Vagina (tissue), 2 donors: ENCODE data around the gene PNMA8B.
"Not testable (repeated sequence)": the region's sequence is repeated elsewhere in the genome, so short reads cannot be mapped to it uniquely, and the experiment has no call there.

ENCODE experiments used
- POLR2AphosphoS5 ChIP-seq, 2 donors: sonication (generic); formaldehyde crosslinking; IDR thresholded peaks; one replicate each; pipeline ENCODE4 v1.9.0; 2017; ENCODE audit warnings: antibody characterized with exemption in 2 of 2, mild to moderate bottlenecking in 2 of 2, low read depth in 1 of 2; ENCODE audit not compliant: insufficient read depth in 1 of 2
- TF ChIP-seq, protein P1 (sequence below), 3 experiments: fragments of 450-650 bp in 2 of 3; fragments of 200-600 bp in 1 of 3; sonication (generic) in 1 of 3; IDR thresholded peaks; one replicate each; pipeline ENCODE4 v1.5.1; 2017 to 2019; ENCODE audit warnings: antibody characterized with exemption in 3 of 3, mild to moderate bottlenecking in 2 of 3, moderate library complexity in 2 of 3

- not testable (repeated sequence) for TF ChIP-seq POLR2AphosphoS5 (IDR thresholded peaks at IDR 0.05; ENCODE audit: insufficient read depth in 1 of 2, low read depth in 1 of 2)
- TF ChIP-seq, protein P1, sequence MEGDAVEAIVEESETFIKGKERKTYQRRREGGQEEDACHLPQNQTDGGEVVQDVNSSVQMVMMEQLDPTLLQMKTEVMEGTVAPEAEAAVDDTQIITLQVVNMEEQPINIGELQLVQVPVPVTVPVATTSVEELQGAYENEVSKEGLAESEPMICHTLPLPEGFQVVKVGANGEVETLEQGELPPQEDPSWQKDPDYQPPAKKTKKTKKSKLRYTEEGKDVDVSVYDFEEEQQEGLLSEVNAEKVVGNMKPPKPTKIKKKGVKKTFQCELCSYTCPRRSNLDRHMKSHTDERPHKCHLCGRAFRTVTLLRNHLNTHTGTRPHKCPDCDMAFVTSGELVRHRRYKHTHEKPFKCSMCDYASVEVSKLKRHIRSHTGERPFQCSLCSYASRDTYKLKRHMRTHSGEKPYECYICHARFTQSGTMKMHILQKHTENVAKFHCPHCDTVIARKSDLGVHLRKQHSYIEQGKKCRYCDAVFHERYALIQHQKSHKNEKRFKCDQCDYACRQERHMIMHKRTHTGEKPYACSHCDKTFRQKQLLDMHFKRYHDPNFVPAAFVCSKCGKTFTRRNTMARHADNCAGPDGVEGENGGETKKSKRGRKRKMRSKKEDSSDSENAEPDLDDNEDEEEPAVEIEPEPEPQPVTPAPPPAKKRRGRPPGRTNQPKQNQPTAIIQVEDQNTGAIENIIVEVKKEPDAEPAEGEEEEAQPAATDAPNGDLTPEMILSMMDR (IDR thresholded peaks at IDR 0.05), result not testable (repeated sequence)
These were observed 31.1 kb upstream of the PNMA8B start for GRCh38 chr19:46526801-46527200.
